GM13976 (cell line): ENCODE measurements around the gene TSSK2.

Source experiments
- DNase-seq: peaks from one replicate; pipeline ENCODE4 v3.0.0; 2012; ENCODE audit warnings: low spot score
- CTCF ChIP-seq: IDR thresholded peaks from 2 replicates; pipeline ENCODE4 v1.5.1; 2012; ENCODE audit warnings: borderline replicate concordance, mild to moderate bottlenecking; ENCODE audit not compliant: insufficient read depth; ENCODE audit errors: extremely low read depth, missing control alignments, control extremely low read depth
- in situ Hi-C: fragments of 300-500 bp; cut with MboI; formaldehyde crosslinking; loops from one replicate; pipeline ENCODE4 v1.12.0; 2022; ENCODE audit warnings: low sequenced_read_pairs, mixed read lengths, inconsistent platforms; ENCODE audit not compliant: unreplicated experiment

The TSSK2 gene

GRCh38 chr22:19177164-19178064 lies 46.3 kb downstream of the TSSK2 start:
- no peak for TF ChIP-seq CTCF
- in situ Hi-C loops: no loop called here
- no peak for DNase-seq

- peak; percentile 68 for DNase-seq
- TF ChIP-seq CTCF: no peak
- in situ Hi-C loops: no loop called here
Measured at GRCh38 chr22:19178065-19178656, 47.1 kb downstream of the TSSK2 start.

GRCh38 chr22:19178657-19179496 lies 47.8 kb downstream of the TSSK2 start, which contains the start of gene SLC25A1:
Gene SLC25A1, minus strand, starts transcription at chr22:19178736. Its CDS starts 63 bp downstream, at chr22:19178673.
- TF ChIP-seq CTCF: no peak
- in situ Hi-C loops: no loop called here
- DNase-seq: peak; percentile 97

- TF ChIP-seq CTCF: peak; percentile 65
- DNase-seq: peak; percentile 88
- in situ Hi-C loops: loop anchor here (10.0 kb wide), 2 partner anchors 65 to 295 kb away; partner anchors contain the start of genes CDC45 and UFD1
Measured at GRCh38 chr22:19179497-19180048, 48.5 kb downstream of the TSSK2 start.

GRCh38 chr22:19180234-19180633 lies 49.1 kb downstream of the TSSK2 start:
- no peak for TF ChIP-seq CTCF
- in situ Hi-C loops: loop anchor here (10.0 kb wide), 2 partner anchors 65 to 295 kb away; partner anchors contain the start of genes CDC45 and UFD1
- DNase-seq: no peak
